ENCODE measurements around the gene FBXW11. TPM values are rescaled to one million over a fixed set of nuclear protein-coding genes. Genes with fewer than 3 reads are reported as not detected.

Gene FBXW11
- total RNA-seq, 2 donors from 2014 or later, result 29.0 to 64.6 TPM

- no peaks in the 10 kb centered on the region for H3K9me3 ChIP-seq
- H3K4me1 ChIP-seq, result peaks cover 2% of the 10 kb centered on the region
- no peaks in the 10 kb centered on the region for H3K36me3 ChIP-seq (replicated peaks in 1 of 2; ENCODE audit: insufficient read depth in 1 of 2, low read depth in 2 of 2)
- no peak overlapping the region for H3K4me3 ChIP-seq
- intact Hi-C loops (cut with DNase I), result loop anchor here (10.0 kb wide), 1 partner anchor 628 kb away; no protein-coding TSS in a partner anchor
- 81 to 89% methylated on average over 18 to 19 of the region's 19 CpGs for WGBS, 2 donors
- peak in 2 of 4 donors; percentile 35 to 51 for DNase-seq
- ATAC-seq, result no peak
- no peaks in the 10 kb centered on the region for H3K27me3 ChIP-seq
- TF ChIP-seq POLR2A (IDR thresholded peaks at IDR 0.05), result no peak
- no peak for TF ChIP-seq CTCF (IDR thresholded peaks at IDR 0.05)
- no peak overlapping the region for H3K27ac ChIP-seq
Observed at GRCh38 chr5:172052450-172053236, 46.2 kb upstream of the FBXW11 start.

- H3K4me3 ChIP-seq, result no peak overlapping the region
- DNase-seq, result no peak
- 82 to 90% methylated on average over 16 of the region's 16 CpGs for WGBS, 2 donors
- H3K27me3 ChIP-seq, result no peaks in the 10 kb centered on the region
- H3K9me3 ChIP-seq, result no peaks in the 10 kb centered on the region
- intact Hi-C loops (cut with DNase I), result loop anchor here (10.0 kb wide), 1 partner anchor 627 kb away; no protein-coding TSS in a partner anchor
- no peak for ATAC-seq
- peaks cover 8% of the 10 kb centered on the region for H3K4me1 ChIP-seq
- H3K27ac ChIP-seq, result no peak overlapping the region
- TF ChIP-seq CTCF (IDR thresholded peaks at IDR 0.05) (no peak), POLR2A (IDR thresholded peaks at IDR 0.05) (no peak)
- no peaks in the 10 kb centered on the region for H3K36me3 ChIP-seq (replicated peaks in 1 of 2; ENCODE audit: insufficient read depth in 1 of 2, low read depth in 2 of 2)
Observed at GRCh38 chr5:172051643-172052339, 45.4 kb upstream of the FBXW11 start.

GRCh38 chr5:172050080-172050479 lies 43.6 kb upstream of the FBXW11 start:
- no peaks in the 10 kb centered on the region for H3K36me3 ChIP-seq (replicated peaks in 1 of 2; ENCODE audit: insufficient read depth in 1 of 2, low read depth in 2 of 2)
- peaks cover 8% of the 10 kb centered on the region for H3K4me1 ChIP-seq
- no peak overlapping the region for H3K27ac ChIP-seq
- DNase-seq, result no peak
- intact Hi-C loops (cut with DNase I), result loop anchor here (10.0 kb wide), 1 partner anchor 625 kb away; no protein-coding TSS in a partner anchor
- no peak for ATAC-seq
- no peak for TF ChIP-seq CTCF (IDR thresholded peaks at IDR 0.05)
- TF ChIP-seq POLR2A (IDR thresholded peaks at IDR 0.05), result no peak
- no peaks in the 10 kb centered on the region for H3K9me3 ChIP-seq
- H3K4me3 ChIP-seq, result no peak overlapping the region
- H3K27me3 ChIP-seq, result no peaks in the 10 kb centered on the region
- WGBS, 2 donors, result 72 to 88% methylated on average over 4 of the region's 4 CpGs

- no peak overlapping the region for H3K27ac ChIP-seq
- DNase-seq (no peak), ATAC-seq (no peak)
- no peak overlapping the region for H3K4me3 ChIP-seq
- no peaks in the 10 kb centered on the region for H3K9me3 ChIP-seq
- WGBS, 2 donors, result 87 to 92% methylated on average over 12 of the region's 12 CpGs
- H3K27me3 ChIP-seq, result no peaks in the 10 kb centered on the region
- no peak for TF ChIP-seq CTCF (IDR thresholded peaks at IDR 0.05)
- TF ChIP-seq POLR2A (IDR thresholded peaks at IDR 0.05), result no peak
- no peaks in the 10 kb centered on the region for H3K36me3 ChIP-seq (replicated peaks in 1 of 2; ENCODE audit: insufficient read depth in 1 of 2, low read depth in 2 of 2)
- H3K4me1 ChIP-seq, result peaks cover 8% of the 10 kb centered on the region
- intact Hi-C loops (cut with DNase I), result no loop called here
Observed at GRCh38 chr5:172049226-172049796, 42.9 kb upstream of the FBXW11 start.

Measured in body of pancreas (tissue), 4 donors.